Lower lobe of right lung (tissue), 2 donors: Measurements from ENCODE around the gene PCCA. TPM values are rescaled to one million over a fixed set of nuclear protein-coding genes. Genes with fewer than 3 reads are reported as not detected.

Experiments
- ATAC-seq, 2 donors: fragments of 200-7000 bp; cut with Tn5 transposase; one replicate each; pipeline ENCODE4 v1.9.1; 2020 to 2022; ENCODE audit warnings: mild to moderate bottlenecking in 2 of 2, moderate library complexity in 2 of 2
- DNase-seq: peaks from one replicate; pipeline ENCODE4 v3.0.0-alpha.2; 2020
- H3K27ac ChIP-seq: fragments of 200-600 bp; one replicate; pipeline ENCODE4 v1.8.0; 2022
- H3K27me3 ChIP-seq: fragments of 200-600 bp; one replicate; pipeline ENCODE4 v1.8.0; 2022; ENCODE audit warnings: low read depth
- H3K36me3 ChIP-seq: fragments of 200-600 bp; one replicate; pipeline ENCODE4 v1.8.0; 2022; ENCODE audit warnings: mild to moderate bottlenecking
- H3K4me1 ChIP-seq: fragments of 200-600 bp; one replicate; pipeline ENCODE4 v1.8.0; 2022
- H3K4me3 ChIP-seq: fragments of 200-600 bp; one replicate; pipeline ENCODE4 v1.8.0; 2022; ENCODE audit warnings: mild to moderate bottlenecking
- H3K9me3 ChIP-seq: fragments of 200-600 bp; one replicate; pipeline ENCODE4 v1.8.0; 2022
- intact Hi-C: fragments of 100-400 bp; cut with DNase I; formaldehyde crosslinking; loops from one replicate; pipeline ENCODE4 v1.11.0; 2022
- total RNA-seq: library from RNA; stranded (reverse); fragmentation: NEBNext Ultra II Directional; extraction: Animal tissue kit (Norgen Biotek cat#: 25700); gene quantifications from one replicate; pipeline ENCODE4 v1.2.1, GENCODE V29; 2021
- TF ChIP-seq, protein P1 (sequence below): fragments of 200-600 bp; IDR thresholded peaks from one replicate; pipeline ENCODE4 v1.8.0; 2022; ENCODE audit warnings: antibody characterized with exemption, mild to moderate bottlenecking
- donor health status: DM: no; HTN: yes; CAD: no; lungs with severe emphysema.

Gene PCCA
- total RNA-seq, 1 donor from 2014 or later: 37.8 TPM

DNA sequence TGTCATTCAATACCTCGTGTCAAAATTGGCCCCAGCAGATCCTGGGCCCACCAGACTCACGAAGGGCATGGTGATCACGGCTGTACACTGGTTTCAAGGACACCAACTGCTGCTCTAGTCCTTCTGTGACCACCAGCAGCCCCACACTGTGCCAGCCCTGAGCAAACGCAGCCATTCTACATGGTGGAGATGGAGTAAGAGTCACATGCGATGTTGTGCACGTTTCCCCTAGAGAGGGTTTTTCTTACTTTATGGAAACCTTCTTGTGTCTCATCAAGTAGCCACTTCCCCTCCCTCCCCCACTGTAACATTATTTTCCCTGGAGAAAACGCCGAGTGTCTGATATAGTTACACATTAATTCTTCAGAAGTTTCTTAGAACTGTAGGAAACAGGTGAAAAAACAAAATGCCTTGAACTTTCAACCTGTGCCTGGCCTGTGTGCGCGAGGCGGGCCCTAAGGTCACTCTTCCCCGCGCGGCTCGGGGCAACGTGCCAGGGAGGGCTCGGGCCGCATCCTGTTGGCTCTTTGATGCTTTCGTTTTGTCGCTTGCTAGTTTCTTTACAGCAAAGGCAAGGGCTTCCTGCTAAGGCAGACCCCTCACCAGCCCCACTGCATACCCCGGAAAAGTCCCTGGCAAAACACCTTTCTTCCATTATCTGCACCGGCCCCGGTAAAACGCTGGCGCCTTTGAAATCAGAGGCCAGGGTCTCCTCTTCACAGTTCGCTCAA, 455.1 kb downstream of the PCCA start:
- no peaks in the 10 kb centered on the region for H3K36me3 ChIP-seq
- peak overlapping the region; percentile 39 for H3K4me3 ChIP-seq
- no peaks in the 10 kb centered on the region for H3K27me3 ChIP-seq
- intact Hi-C loops: no loop called here
- H3K27ac ChIP-seq: peak overlapping the region; percentile 31
- ATAC-seq (no peak), DNase-seq (no peak)
- peaks cover 19% of the 10 kb centered on the region for H3K4me1 ChIP-seq
- TF ChIP-seq, protein P1, sequence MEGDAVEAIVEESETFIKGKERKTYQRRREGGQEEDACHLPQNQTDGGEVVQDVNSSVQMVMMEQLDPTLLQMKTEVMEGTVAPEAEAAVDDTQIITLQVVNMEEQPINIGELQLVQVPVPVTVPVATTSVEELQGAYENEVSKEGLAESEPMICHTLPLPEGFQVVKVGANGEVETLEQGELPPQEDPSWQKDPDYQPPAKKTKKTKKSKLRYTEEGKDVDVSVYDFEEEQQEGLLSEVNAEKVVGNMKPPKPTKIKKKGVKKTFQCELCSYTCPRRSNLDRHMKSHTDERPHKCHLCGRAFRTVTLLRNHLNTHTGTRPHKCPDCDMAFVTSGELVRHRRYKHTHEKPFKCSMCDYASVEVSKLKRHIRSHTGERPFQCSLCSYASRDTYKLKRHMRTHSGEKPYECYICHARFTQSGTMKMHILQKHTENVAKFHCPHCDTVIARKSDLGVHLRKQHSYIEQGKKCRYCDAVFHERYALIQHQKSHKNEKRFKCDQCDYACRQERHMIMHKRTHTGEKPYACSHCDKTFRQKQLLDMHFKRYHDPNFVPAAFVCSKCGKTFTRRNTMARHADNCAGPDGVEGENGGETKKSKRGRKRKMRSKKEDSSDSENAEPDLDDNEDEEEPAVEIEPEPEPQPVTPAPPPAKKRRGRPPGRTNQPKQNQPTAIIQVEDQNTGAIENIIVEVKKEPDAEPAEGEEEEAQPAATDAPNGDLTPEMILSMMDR: no peak
- H3K9me3 ChIP-seq: no peaks in the 10 kb centered on the region

DNA sequence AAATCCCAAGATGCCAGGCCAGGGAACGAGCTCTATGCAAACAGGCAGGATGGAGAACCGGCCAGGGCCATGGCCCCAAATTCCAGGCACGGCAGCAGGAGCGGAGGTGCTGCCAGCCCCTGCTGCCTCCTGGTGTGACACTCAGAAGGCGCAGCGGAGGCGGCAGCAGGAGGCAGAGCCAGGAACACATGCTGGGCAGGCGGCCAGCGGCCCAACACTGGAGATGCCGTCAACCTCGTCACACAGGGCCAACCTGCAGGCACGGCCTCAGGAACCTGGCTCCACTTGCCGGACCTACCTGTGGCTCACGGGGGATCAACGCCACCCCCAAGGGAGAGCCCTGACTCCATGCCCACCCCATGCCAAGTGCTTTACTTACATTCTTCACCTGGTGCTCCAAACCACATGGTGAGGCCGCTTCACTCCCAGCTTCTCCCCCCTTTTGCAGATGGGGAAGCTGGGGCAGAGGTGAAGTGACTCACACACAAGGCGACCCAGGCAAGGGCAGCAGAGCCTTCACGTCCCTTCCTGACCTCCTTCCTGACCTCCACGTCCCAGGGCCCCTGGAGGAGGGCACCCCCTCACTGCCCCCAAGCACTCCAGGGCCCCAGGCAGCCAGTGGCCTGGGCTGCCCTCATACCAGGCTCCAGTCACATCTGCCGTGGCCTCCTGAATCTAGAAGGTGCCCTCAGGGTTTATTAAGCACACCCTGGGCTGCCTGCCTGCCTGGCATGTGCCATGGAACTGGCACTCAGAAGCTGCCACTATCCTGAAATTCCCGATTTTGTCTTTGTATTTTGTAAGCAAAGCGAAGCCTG, 456.2 kb downstream of the PCCA start:
- peak; percentile 78 for DNase-seq

GRCh38 chr13:100545684-100546061, 456.8 kb downstream of the PCCA start:
- intact Hi-C loops: no loop called here
- ATAC-seq (no peak), DNase-seq (no peak)
- Histone ChIP-seq H3K4me1 (peaks cover 19% of the 10 kb centered on the region), H3K27me3 (no peaks in the 10 kb centered on the region), H3K27ac (no peak overlapping the region), H3K36me3 (no peaks in the 10 kb centered on the region), H3K9me3 (no peaks in the 10 kb centered on the region), H3K4me3 (no peak overlapping the region)
- TF ChIP-seq, protein P1: no peak

More for the DNA sequence above, 456.2 kb downstream of the PCCA start:
- H3K4me3 ChIP-seq: no peak overlapping the region
- H3K9me3 ChIP-seq: no peaks in the 10 kb centered on the region
- no peaks in the 10 kb centered on the region for H3K27me3 ChIP-seq
- TF ChIP-seq, protein P1: no peak
- H3K4me1 ChIP-seq: peaks cover 19% of the 10 kb centered on the region
- H3K27ac ChIP-seq: peak overlapping the region; percentile 31
- intact Hi-C loops: no loop called here
- peak; percentile 74 to 79 for ATAC-seq
- no peaks in the 10 kb centered on the region for H3K36me3 ChIP-seq

GRCh38 chr13:100546713-100547405, 458.0 kb downstream of the PCCA start:
- Histone ChIP-seq H3K27ac (peak overlapping the region; percentile 44), H3K36me3 (no peaks in the 10 kb centered on the region), H3K4me1 (peaks cover 19% of the 10 kb centered on the region), H3K4me3 (no peak overlapping the region), H3K27me3 (no peaks in the 10 kb centered on the region), H3K9me3 (no peaks in the 10 kb centered on the region)
- TF ChIP-seq, protein P1: no peak
- DNase-seq: no peak
- no peak for ATAC-seq
- intact Hi-C loops: no loop called here

DNA sequence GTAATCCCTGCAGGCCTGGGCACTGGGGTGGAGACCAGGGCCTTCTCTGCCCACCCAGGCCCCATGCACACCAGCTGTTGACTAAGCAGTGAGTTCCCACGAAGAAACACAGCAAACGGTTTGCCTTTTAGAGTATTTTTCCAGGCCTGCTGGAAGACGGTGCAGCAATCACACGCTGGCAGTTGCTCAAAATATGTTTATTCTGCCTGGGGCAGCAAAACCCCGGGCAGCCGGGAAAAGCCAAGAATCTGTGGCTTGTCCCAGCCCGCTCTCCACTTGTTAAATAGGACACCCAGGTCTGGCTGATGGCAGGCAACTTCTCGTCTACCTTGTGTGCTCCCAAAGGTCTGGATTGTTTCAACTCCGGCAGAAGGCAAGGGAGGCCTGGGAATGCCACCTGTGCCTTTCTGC, 458.9 kb downstream of the PCCA start:
- Histone ChIP-seq H3K9me3 (no peaks in the 10 kb centered on the region), H3K4me1 (peaks cover 19% of the 10 kb centered on the region), H3K36me3 (no peaks in the 10 kb centered on the region), H3K27ac (peak overlapping the region; percentile 44), H3K4me3 (no peak overlapping the region), H3K27me3 (no peaks in the 10 kb centered on the region)
- intact Hi-C loops: no loop called here
- ATAC-seq (no peak), DNase-seq (no peak)
- TF ChIP-seq, protein P1: no peak
